GM13976 (cell line): ENCODE measurements around the gene PTPRA.
A peak's percentile ranks its signal among the peaks of the same experiment; 100 is the strongest.
"Not testable (repeated sequence)": the region's sequence is repeated elsewhere in the genome, so short reads cannot be mapped to it uniquely, and the experiment has no call there.

Experiments
- DNase-seq: peaks from one replicate; pipeline ENCODE4 v3.0.0; 2012; ENCODE audit warnings: low spot score
- in situ Hi-C: fragments of 300-500 bp; cut with MboI; formaldehyde crosslinking; loops from one replicate; pipeline ENCODE4 v1.12.0; 2022; ENCODE audit warnings: low sequenced_read_pairs, mixed read lengths, inconsistent platforms; ENCODE audit not compliant: unreplicated experiment
- TF ChIP-seq, protein P1 (sequence below): IDR thresholded peaks from 2 replicates; pipeline ENCODE4 v1.5.1; 2012; ENCODE audit warnings: borderline replicate concordance, mild to moderate bottlenecking; ENCODE audit not compliant: insufficient read depth; ENCODE audit errors: extremely low read depth, missing control alignments, control extremely low read depth

Gene PTPRA

DNA sequence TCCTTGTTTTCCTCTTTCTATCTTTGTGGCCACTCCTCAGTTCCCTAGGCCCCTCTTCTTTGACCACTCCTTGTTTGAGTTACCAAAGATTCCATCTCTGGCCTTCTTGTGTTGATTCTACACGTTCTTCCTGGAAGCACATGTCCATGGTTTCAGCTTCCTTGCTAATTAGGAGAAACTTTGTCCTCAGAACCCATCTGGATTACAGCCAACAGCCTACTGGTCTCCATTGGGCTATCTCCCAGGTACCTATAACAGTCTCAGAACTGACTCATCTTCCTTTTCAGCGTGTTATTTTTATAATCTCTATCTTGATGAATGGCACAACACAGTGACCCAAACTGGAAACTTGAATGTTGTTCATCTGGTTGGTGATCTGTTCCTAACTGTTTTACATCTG, 17.5 kb downstream of the PTPRA start:
- in situ Hi-C loops, result no loop called here
- TF ChIP-seq, protein P1, sequence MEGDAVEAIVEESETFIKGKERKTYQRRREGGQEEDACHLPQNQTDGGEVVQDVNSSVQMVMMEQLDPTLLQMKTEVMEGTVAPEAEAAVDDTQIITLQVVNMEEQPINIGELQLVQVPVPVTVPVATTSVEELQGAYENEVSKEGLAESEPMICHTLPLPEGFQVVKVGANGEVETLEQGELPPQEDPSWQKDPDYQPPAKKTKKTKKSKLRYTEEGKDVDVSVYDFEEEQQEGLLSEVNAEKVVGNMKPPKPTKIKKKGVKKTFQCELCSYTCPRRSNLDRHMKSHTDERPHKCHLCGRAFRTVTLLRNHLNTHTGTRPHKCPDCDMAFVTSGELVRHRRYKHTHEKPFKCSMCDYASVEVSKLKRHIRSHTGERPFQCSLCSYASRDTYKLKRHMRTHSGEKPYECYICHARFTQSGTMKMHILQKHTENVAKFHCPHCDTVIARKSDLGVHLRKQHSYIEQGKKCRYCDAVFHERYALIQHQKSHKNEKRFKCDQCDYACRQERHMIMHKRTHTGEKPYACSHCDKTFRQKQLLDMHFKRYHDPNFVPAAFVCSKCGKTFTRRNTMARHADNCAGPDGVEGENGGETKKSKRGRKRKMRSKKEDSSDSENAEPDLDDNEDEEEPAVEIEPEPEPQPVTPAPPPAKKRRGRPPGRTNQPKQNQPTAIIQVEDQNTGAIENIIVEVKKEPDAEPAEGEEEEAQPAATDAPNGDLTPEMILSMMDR, result no peak
- DNase-seq, result no peak

GRCh38 chr20:2891343-2891742, 18.1 kb downstream of the PTPRA start:
- in situ Hi-C loops, result no loop called here
- TF ChIP-seq, protein P1, result no peak
- DNase-seq, result no peak

DNA sequence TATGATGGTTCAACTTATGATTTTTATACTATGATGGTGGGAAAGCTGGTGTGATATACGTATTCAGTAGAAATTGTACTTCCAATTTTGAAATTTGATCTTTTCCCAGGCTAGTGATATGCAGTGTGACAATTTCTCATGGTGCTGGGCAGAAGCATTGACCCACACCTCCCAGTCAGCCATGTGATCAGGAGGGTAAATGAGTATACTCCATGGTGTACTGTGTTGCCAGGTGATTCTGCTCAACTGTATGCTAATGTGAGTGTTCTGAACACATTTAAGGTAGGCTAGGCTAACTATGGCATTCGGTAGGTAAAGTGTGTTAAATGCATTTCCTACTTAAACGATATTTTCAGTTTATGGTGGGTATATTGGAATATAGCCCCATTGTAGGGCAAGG, 19.1 kb downstream of the PTPRA start:
- TF ChIP-seq, protein P1, result no peak
- DNase-seq, result no peak
- in situ Hi-C loops, result no loop called here

- in situ Hi-C loops, result no loop called here
- no peak for DNase-seq
- TF ChIP-seq, protein P1, result no peak
Observed at GRCh38 chr20:2894221-2894620, 20.9 kb downstream of the PTPRA start.

- DNase-seq, in situ Hi-C loops: not testable (repeated sequence)
Observed at GRCh38 chr20:2895154-2895553, 21.9 kb downstream of the PTPRA start.

DNA sequence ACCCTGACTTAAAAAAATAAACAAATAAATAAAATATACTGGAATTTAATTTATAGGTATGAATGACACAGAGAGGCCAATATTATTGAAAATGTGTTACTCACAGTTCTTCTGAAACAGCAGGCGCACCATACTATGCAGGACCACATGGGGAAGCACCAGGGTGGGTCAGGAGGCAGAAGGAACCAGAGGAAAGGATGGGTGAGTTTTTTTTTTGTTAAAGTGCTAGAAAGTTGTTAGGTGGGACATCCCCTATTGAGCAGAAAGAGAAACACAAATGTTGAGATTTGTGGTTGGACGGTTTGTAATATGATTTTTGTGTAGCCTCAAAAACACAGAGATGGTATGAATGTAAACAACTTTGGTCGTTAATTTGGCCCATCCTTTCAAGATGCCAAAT, 26.0 kb downstream of the PTPRA start:
- TF ChIP-seq, protein P1, result no peak
- in situ Hi-C loops, result no loop called here
- peak; percentile 54 for DNase-seq

GRCh38 chr20:2900845-2901592, 27.7 kb downstream of the PTPRA start:
- peak; percentile 68 for DNase-seq
- TF ChIP-seq, protein P1, result no peak
- in situ Hi-C loops, result no loop called here
